Measurements from ENCODE around the gene CFAP53. TPM values are rescaled to one million over a fixed set of nuclear protein-coding genes. Genes with fewer than 3 reads are reported as not detected.

The CFAP53 gene
- total RNA-seq, 1 donor: not detected

GRCh38 chr18:50282521-50283335 lies 16.4 kb upstream of the CFAP53 start:
- Histone ChIP-seq H3K4me1 (ENCODE audit: insufficient read depth, low read length) (peaks cover 36% of the 10 kb centered on the region), H3K9me3 (ENCODE audit: low read depth, low read length) (no peaks in the 10 kb centered on the region), H3K4me3 (ENCODE audit: low read length) (no peak overlapping the region), H3K27me3 (ENCODE audit: insufficient read depth, low read length) (no peaks in the 10 kb centered on the region)

GRCh38 chr18:50281972-50282520 lies 15.8 kb upstream of the CFAP53 start:
- Histone ChIP-seq H3K4me3 (ENCODE audit: low read length) (peak overlapping the region; percentile 97), H3K27me3 (ENCODE audit: insufficient read depth, low read length) (no peaks in the 10 kb centered on the region), H3K4me1 (ENCODE audit: insufficient read depth, low read length) (peaks cover 34% of the 10 kb centered on the region), H3K9me3 (ENCODE audit: low read depth, low read length) (no peaks in the 10 kb centered on the region)

GRCh38 chr18:50281295-50281971 lies 15.1 kb upstream of the CFAP53 start, which contains the start of gene MBD1:
TSS of gene MBD1 (minus strand) at chr18:50281523. CDS start at chr18:50279992, 1,531 bp downstream.
- Histone ChIP-seq H3K9me3 (ENCODE audit: low read depth, low read length) (no peaks in the 10 kb centered on the region), H3K27me3 (ENCODE audit: insufficient read depth, low read length) (no peaks in the 10 kb centered on the region), H3K4me1 (ENCODE audit: insufficient read depth, low read length) (peaks cover 28% of the 10 kb centered on the region), H3K4me3 (ENCODE audit: low read length) (peak within 1 kb of the TSS; percentile 97)

GRCh38 chr18:50280707-50281294 lies 14.5 kb upstream of the CFAP53 start:
- Histone ChIP-seq H3K27me3 (ENCODE audit: insufficient read depth, low read length) (no peaks in the 10 kb centered on the region), H3K4me3 (ENCODE audit: low read length) (peak overlapping the region; percentile 97), H3K4me1 (ENCODE audit: insufficient read depth, low read length) (peaks cover 24% of the 10 kb centered on the region), H3K9me3 (ENCODE audit: low read depth, low read length) (no peaks in the 10 kb centered on the region)

GRCh38 chr18:50279752-50280151 lies 13.5 kb upstream of the CFAP53 start:
- H3K27me3 ChIP-seq (ENCODE audit: insufficient read depth, low read length): no peaks in the 10 kb centered on the region
- H3K4me3 ChIP-seq (ENCODE audit: low read length): no peak overlapping the region
- no peaks in the 10 kb centered on the region for H3K9me3 ChIP-seq (ENCODE audit: low read depth, low read length)
- H3K4me1 ChIP-seq (ENCODE audit: insufficient read depth, low read length): peaks cover 24% of the 10 kb centered on the region

- Histone ChIP-seq H3K4me3 (ENCODE audit: low read length) (no peak overlapping the region), H3K9me3 (ENCODE audit: low read depth, low read length) (no peaks in the 10 kb centered on the region), H3K4me1 (ENCODE audit: insufficient read depth, low read length) (peaks cover 24% of the 10 kb centered on the region), H3K27me3 (ENCODE audit: insufficient read depth, low read length) (no peaks in the 10 kb centered on the region)
Measured at GRCh38 chr18:50277942-50278341, 11.6 kb upstream of the CFAP53 start.

GRCh38 chr18:50276452-50276851 lies 10.2 kb upstream of the CFAP53 start:
- H3K27me3 ChIP-seq (ENCODE audit: insufficient read depth, low read length): no peaks in the 10 kb centered on the region
- peaks cover 17% of the 10 kb centered on the region for H3K4me1 ChIP-seq (ENCODE audit: insufficient read depth, low read length)
- no peaks in the 10 kb centered on the region for H3K9me3 ChIP-seq (ENCODE audit: low read depth, low read length)
- no peak overlapping the region for H3K4me3 ChIP-seq (ENCODE audit: low read length)

GRCh38 chr18:50275503-50276036 lies 9.3 kb upstream of the CFAP53 start:
- Histone ChIP-seq H3K9me3 (ENCODE audit: low read depth, low read length) (no peaks in the 10 kb centered on the region), H3K4me1 (ENCODE audit: insufficient read depth, low read length) (peaks cover 13% of the 10 kb centered on the region), H3K4me3 (ENCODE audit: low read length) (no peak overlapping the region), H3K27me3 (ENCODE audit: insufficient read depth, low read length) (no peaks in the 10 kb centered on the region)

GRCh38 chr18:50274941-50275340 lies 8.6 kb upstream of the CFAP53 start:
- H3K27me3 ChIP-seq (ENCODE audit: insufficient read depth, low read length): no peaks in the 10 kb centered on the region
- H3K4me3 ChIP-seq (ENCODE audit: low read length): no peak overlapping the region
- peaks cover 7% of the 10 kb centered on the region for H3K4me1 ChIP-seq (ENCODE audit: insufficient read depth, low read length)
- H3K9me3 ChIP-seq (ENCODE audit: low read depth, low read length): no peaks in the 10 kb centered on the region

GRCh38 chr18:50274044-50274442 lies 7.7 kb upstream of the CFAP53 start:
- no peak overlapping the region for H3K4me3 ChIP-seq (ENCODE audit: low read length)
- H3K9me3 ChIP-seq (ENCODE audit: low read depth, low read length): no peaks in the 10 kb centered on the region
- no peaks in the 10 kb centered on the region for H3K27me3 ChIP-seq (ENCODE audit: insufficient read depth, low read length)
- H3K4me1 ChIP-seq (ENCODE audit: insufficient read depth, low read length): peaks cover 3% of the 10 kb centered on the region

GRCh38 chr18:50273203-50274043 lies 7.1 kb upstream of the CFAP53 start:
- Histone ChIP-seq H3K9me3 (ENCODE audit: low read depth, low read length) (no peaks in the 10 kb centered on the region), H3K4me1 (ENCODE audit: insufficient read depth, low read length) (peaks cover 2% of the 10 kb centered on the region), H3K27me3 (ENCODE audit: insufficient read depth, low read length) (no peaks in the 10 kb centered on the region), H3K4me3 (ENCODE audit: low read length) (no peak overlapping the region)

- H3K4me3 ChIP-seq (ENCODE audit: low read length): no peak overlapping the region
- no peaks in the 10 kb centered on the region for H3K9me3 ChIP-seq (ENCODE audit: low read depth, low read length)
- no peaks in the 10 kb centered on the region for H3K27me3 ChIP-seq (ENCODE audit: insufficient read depth, low read length)
- peaks cover 9% of the 10 kb centered on the region for H3K4me1 ChIP-seq (ENCODE audit: insufficient read depth, low read length)
Measured at GRCh38 chr18:50272568-50272967, 6.3 kb upstream of the CFAP53 start.

GRCh38 chr18:50268022-50268747 lies 1.9 kb upstream of the CFAP53 start:
- Histone ChIP-seq H3K9me3 (ENCODE audit: low read depth, low read length) (no peaks in the 10 kb centered on the region), H3K4me3 (ENCODE audit: low read length) (peak overlapping the region; percentile 50), H3K4me1 (ENCODE audit: insufficient read depth, low read length) (peaks cover 28% of the 10 kb centered on the region), H3K27me3 (ENCODE audit: insufficient read depth, low read length) (no peaks in the 10 kb centered on the region)

GRCh38 chr18:50262977-50263376 lies 3.3 kb downstream of the CFAP53 start:
- no peaks in the 10 kb centered on the region for H3K27me3 ChIP-seq (ENCODE audit: insufficient read depth, low read length)
- no peak overlapping the region for H3K4me3 ChIP-seq (ENCODE audit: low read length)
- H3K4me1 ChIP-seq (ENCODE audit: insufficient read depth, low read length): peaks cover 21% of the 10 kb centered on the region
- no peaks in the 10 kb centered on the region for H3K9me3 ChIP-seq (ENCODE audit: low read depth, low read length)
